ENCODE measurements around the gene MPZL3.

DNA sequence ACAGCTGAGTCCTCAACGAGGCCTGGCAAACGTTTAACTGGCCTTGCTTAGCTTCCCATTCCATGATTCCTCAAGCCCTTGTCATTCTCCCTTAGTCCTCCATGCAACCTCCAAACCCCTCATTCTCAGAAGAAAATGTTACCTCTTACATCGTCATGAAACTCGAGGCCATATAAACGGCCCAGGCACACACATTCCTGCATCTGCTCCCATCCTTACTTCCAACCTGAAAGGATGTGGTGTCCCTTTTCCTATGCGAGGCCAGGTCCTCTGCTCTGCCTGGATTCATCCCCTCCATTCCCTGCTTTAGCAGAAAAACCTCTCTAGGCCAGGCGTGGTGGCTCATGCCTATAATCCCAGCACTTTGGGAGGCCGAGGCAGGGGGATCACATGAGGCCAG is 9.0 kb downstream of the MPZL3 start:
- TF ChIP-seq, protein P1, sequence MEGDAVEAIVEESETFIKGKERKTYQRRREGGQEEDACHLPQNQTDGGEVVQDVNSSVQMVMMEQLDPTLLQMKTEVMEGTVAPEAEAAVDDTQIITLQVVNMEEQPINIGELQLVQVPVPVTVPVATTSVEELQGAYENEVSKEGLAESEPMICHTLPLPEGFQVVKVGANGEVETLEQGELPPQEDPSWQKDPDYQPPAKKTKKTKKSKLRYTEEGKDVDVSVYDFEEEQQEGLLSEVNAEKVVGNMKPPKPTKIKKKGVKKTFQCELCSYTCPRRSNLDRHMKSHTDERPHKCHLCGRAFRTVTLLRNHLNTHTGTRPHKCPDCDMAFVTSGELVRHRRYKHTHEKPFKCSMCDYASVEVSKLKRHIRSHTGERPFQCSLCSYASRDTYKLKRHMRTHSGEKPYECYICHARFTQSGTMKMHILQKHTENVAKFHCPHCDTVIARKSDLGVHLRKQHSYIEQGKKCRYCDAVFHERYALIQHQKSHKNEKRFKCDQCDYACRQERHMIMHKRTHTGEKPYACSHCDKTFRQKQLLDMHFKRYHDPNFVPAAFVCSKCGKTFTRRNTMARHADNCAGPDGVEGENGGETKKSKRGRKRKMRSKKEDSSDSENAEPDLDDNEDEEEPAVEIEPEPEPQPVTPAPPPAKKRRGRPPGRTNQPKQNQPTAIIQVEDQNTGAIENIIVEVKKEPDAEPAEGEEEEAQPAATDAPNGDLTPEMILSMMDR (IDR thresholded peaks at IDR 0.05; ENCODE audit: insufficient read depth, low read depth, low read length): no peak
- no peak for TF ChIP-seq EZH2 (IDR thresholded peaks at IDR 0.05; ENCODE audit: insufficient read depth, low read length)

All from astrocyte (in vitro differentiated cells and primary cell).